AG04450 (cell line): ENCODE data around the gene ZNF669. TPM values are rescaled to one million over a fixed set of nuclear protein-coding genes. Genes with fewer than 3 reads are reported as not detected.

Experiments
- CTCF ChIA-PET: fragments of 300-600, 350-600 bp; formaldehyde crosslinking; extraction: SDS; loops from one replicate; lab custom pipeline; 2022; ENCODE audit warnings: antibody characterized with exemption, inconsistent platforms; lab: Charles Lee
- POLR2A ChIA-PET: fragments of 350-600 bp; formaldehyde crosslinking; extraction: SDS; loops from one replicate; lab custom pipeline; 2021; ENCODE audit warnings: antibody characterized with exemption, inconsistent platforms; lab: Yijun Ruan, JAX
- DNase-seq: peaks from one replicate; pipeline ENCODE4 v3.0.0-alpha.2; 2011; ENCODE audit warnings: low read depth, low spot score
- H3K27ac ChIP-seq: one replicate; pipeline ENCODE4 v1.5.1; 2012; ENCODE audit warnings: low read depth, low read length, control low read depth
- H3K27me3 ChIP-seq: one replicate; pipeline ENCODE4 v1.6.0; 2012; ENCODE audit warnings: low read length; ENCODE audit not compliant: control insufficient read depth, insufficient read depth
- H3K4me3 ChIP-seq: 2 replicates; pipeline ENCODE4 v1.5.1; 2011; ENCODE audit warnings: mild to moderate bottlenecking, low read depth, low read length, control low read depth
- H3K9me3 ChIP-seq: 2 replicates; pipeline ENCODE4 v1.5.1; 2012; ENCODE audit warnings: low read length; ENCODE audit not compliant: control insufficient read depth, insufficient read depth
- CTCF ChIP-seq: IDR thresholded peaks from 2 replicates; pipeline ENCODE4 v1.5.1; 2011; ENCODE audit warnings: low read depth, low read length, control low read depth, inconsistent platforms
- polyA plus RNA-seq: library from polyadenylated mRNA; depleted of rRNA; stranded (reverse); fragments of >200 nt; gene quantifications from 2 replicates; pipeline ENCODE4 v1.2.3, GENCODE V29; 2011

ZNF669 gene
- polyA plus RNA-seq, 1 experiment = 8.4 TPM

- H3K4me3 ChIP-seq = peak overlapping the region; percentile 83; the same call in 1 of the 2 replicates
- no peak for DNase-seq
- no peaks in the 10 kb centered on the region for H3K27me3 ChIP-seq
- ChIA-PET CTCF (interaction anchor here (0.6 to 4.0 kb wide), 15 partner anchors 10 to 311 kb away, joined by 3 to 39 read pairs (median 5); no protein-coding TSS in a partner anchor), POLR2A (interaction anchor here (0.6 to 1.3 kb wide), 4 partner anchors 20 to 147 kb away, joined by 4 to 6 read pairs (median 4); partner anchors contain the start of gene AHCTF1)
- TF ChIP-seq CTCF = no peak
- no peak overlapping the region for H3K27ac ChIP-seq
- peaks cover 11% of the 10 kb centered on the region for H3K9me3 ChIP-seq
Measured at GRCh38 chr1:247079141-247079874, 24.8 kb downstream of the ZNF669 start.

DNA sequence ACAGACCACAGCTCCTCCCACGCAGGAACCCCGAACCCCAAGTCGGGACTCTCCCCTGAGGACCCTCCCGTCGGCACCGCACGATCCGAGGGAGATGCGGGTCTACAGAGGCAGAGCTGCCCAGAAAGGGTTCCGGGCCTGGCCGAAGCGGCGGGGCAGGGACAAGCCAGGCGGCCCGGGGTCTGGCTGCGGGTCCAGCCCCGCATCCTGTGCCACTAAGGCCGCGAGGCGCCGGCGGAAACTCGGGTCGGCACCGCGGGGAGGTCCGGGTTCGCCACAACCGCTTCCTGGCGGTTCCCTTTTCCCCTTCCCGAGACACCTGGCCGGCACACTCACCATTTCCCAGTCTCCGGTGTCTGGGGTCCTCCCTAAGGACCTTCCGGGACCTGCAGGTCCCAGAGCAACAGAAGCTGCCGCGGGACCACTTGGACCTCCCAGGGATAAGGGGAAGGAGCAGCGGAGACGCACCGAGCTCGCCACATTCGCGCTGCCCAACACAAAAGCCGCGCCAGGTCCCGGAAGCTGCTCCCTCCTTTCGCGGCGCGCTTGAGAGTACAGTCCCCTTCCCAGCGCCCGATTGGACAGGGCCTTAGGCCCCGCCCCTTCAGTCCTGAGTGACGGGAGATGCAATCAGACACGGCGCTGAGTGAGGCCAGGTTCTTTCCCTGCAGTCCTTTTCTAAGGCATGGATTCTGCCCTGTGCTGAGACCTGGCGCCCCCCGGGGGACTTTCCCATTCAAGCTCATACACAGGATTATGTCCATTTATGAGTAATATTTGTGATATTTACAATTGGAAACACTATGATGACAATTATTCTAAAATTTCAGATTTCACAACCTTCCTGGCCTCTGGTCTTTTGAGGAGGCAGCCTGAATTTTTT is 25.7 kb downstream of the ZNF669 start, which contains the start of gene ZNF670:
Gene ZNF670 (minus strand): TSS at position 554 of the 883 bp plus-strand sequence. CDS start 215 bp downstream, at position 339.
- POLR2A ChIA-PET = interaction anchor here (0.6 to 1.3 kb wide), 5 partner anchors 18 to 146 kb away, joined by 3 to 6 read pairs (median 4); partner anchors contain the start of gene AHCTF1
- CTCF ChIA-PET = interaction anchor here (0.6 to 4.0 kb wide), 16 partner anchors 11 to 311 kb away, joined by 3 to 39 read pairs (median 4); no protein-coding TSS in a partner anchor
- Histone ChIP-seq H3K27me3 (no peaks in the 10 kb centered on the region), H3K9me3 (peaks cover 12% of the 10 kb centered on the region), H3K4me3 (peak within 1 kb of the TSS; percentile 83), H3K27ac (peak within 1 kb of the TSS; percentile 78)
- TF ChIP-seq CTCF = peak; percentile 69
- peak; percentile 93 for DNase-seq

GRCh38 chr1:247077876-247078257 is 26.3 kb downstream of the ZNF669 start:
- Histone ChIP-seq H3K4me3 (peak overlapping the region; percentile 83), H3K9me3 (peaks cover 13% of the 10 kb centered on the region), H3K27me3 (no peaks in the 10 kb centered on the region), H3K27ac (peak overlapping the region; percentile 78)
- ChIA-PET CTCF (interaction anchor here (0.6 to 2.1 kb wide), 3 partner anchors 12 to 175 kb away, joined by 4 to 7 read pairs (median 7); no protein-coding TSS in a partner anchor), POLR2A (no interaction called here)
- TF ChIP-seq CTCF = no peak
- DNase-seq = no peak

DNA sequence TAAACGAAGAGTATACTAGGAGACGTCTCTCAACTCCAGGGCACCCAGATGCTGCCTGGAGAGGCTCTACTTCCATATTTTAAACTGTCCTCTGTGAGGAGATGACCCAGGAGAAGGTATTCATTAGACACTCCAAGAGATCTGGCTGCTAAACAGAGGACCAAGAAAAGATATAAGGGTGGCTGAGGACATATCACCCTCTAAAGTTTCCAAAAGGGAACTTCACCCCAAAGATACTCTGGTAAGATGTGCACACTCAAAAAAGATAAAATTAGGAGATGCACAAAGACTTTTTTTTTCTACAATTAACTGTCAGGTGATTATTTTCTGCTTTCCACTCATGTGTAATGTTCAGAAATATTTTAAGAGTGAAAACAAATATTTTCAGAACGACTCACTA is 26.9 kb downstream of the ZNF669 start:
- Histone ChIP-seq H3K27ac (no peak overlapping the region), H3K9me3 (peaks cover 13% of the 10 kb centered on the region), H3K4me3 (no peak overlapping the region), H3K27me3 (no peaks in the 10 kb centered on the region)
- ChIA-PET CTCF (no interaction called here), POLR2A (no interaction called here)
- 0 out of 2 replicates have a peak, but pooled peaks have one; percentile 7 for TF ChIP-seq CTCF
- no peak for DNase-seq
